ENCODE data around the gene CABLES1. TPM values are rescaled to one million over a fixed set of nuclear protein-coding genes. Genes with fewer than 3 reads are reported as not detected.

Gene CABLES1
- total RNA-seq, 4 donors from 2014 or later: 28.1 to 43.8 (median 37.6) TPM

DNA sequence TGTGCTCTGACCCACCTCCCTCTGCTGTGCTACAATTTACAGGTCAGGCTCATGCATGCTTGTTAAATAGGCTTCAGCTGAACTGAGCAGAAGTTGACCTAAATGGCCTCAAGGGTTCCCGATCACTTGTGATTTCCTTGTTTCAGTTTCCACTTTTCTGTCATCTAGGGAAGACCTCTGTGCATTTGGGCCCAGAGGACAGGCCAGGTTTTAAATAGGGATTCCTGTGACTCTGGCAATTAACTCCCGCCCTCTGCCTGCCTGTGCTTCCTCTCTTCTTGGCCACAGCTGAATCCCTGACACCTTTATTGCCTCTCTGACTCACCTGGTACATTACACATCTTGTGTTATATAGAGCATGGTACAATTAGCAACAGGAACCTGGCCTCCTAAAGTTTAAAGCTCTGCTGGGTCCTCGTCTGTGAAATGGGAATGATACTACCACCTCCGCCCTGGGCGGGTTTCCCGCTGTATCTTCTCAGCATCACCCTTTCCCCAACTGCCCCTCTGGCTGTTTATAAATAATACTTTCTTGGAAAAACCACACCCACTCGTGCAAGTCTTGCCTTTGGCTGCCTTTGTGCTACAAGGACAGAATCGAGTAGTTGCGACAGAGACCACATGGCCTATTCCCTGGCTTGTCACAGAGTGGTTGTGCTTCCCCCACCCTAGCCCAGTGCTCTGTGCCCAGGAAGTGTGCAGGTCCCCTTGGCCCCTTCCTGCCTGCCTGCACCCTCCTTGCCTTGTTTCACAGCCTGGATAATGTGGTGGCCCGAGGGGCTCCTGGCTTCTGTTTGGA lies 7.9 kb downstream of the CABLES1 start:
- Histone ChIP-seq H3K36me3 (no peaks in the 10 kb centered on the region), H3K27me3 (no peaks in the 10 kb centered on the region), H3K9me3 (no peaks in the 10 kb centered on the region), H3K4me3 (replicated peaks in 1 of 3) (no peak overlapping the region), H3K27ac (peak overlapping the region; percentile 62 to 83 (median 76)), H3K4me1 (peaks cover 47 to 60% of the 10 kb centered on the region in 2 donors)
- TF ChIP-seq POLR2A (IDR thresholded peaks at IDR 0.05): no peak
- TF ChIP-seq, protein P1, sequence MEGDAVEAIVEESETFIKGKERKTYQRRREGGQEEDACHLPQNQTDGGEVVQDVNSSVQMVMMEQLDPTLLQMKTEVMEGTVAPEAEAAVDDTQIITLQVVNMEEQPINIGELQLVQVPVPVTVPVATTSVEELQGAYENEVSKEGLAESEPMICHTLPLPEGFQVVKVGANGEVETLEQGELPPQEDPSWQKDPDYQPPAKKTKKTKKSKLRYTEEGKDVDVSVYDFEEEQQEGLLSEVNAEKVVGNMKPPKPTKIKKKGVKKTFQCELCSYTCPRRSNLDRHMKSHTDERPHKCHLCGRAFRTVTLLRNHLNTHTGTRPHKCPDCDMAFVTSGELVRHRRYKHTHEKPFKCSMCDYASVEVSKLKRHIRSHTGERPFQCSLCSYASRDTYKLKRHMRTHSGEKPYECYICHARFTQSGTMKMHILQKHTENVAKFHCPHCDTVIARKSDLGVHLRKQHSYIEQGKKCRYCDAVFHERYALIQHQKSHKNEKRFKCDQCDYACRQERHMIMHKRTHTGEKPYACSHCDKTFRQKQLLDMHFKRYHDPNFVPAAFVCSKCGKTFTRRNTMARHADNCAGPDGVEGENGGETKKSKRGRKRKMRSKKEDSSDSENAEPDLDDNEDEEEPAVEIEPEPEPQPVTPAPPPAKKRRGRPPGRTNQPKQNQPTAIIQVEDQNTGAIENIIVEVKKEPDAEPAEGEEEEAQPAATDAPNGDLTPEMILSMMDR (IDR thresholded peaks at IDR 0.05): no peak
- peak; percentile 43 to 46 for DNase-seq
- intact Hi-C loops (cut with DNase I): no loop called here
- WGBS, 2 donors: 62 to 70% methylated on average over 10 of the region's 10 CpGs

GRCh38 chr18:23143815-23144261 lies 8.6 kb downstream of the CABLES1 start:
- intact Hi-C loops (cut with DNase I): no loop called here
- DNase-seq: peak; percentile 84

DNA sequence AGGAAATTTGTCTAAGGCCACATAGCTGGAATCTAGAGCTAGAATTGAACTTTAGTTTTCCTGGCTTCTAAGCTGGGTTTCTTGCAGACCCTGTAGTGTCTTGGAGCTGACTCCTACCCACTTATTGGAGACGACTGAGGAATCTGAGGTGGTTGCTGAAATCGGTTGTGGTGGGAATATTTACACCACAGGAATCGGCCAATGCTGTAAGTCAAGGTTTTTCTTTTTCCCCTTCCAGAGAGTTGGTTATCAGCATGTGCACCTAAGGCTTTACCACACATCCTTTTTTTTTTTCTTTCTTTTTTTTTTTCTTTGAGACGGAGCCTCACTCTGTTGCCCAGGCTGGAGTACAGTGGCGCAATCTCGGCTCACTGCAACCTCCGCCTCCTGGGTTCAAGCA lies 9.4 kb downstream of the CABLES1 start:
- Histone ChIP-seq H3K27me3 (no peaks in the 10 kb centered on the region), H3K27ac (peak overlapping the region in 2 of 3 donors; percentile 76 to 83), H3K4me3 (replicated peaks in 1 of 3) (no peak overlapping the region), H3K4me1 (peaks cover 39 to 50% of the 10 kb centered on the region in 2 donors), H3K9me3 (no peaks in the 10 kb centered on the region), H3K36me3 (no peaks in the 10 kb centered on the region)
- DNase-seq: no peak
- WGBS, 2 donors: 90 to 94% methylated on average over 7 of the region's 7 CpGs
- TF ChIP-seq POLR2A (IDR thresholded peaks at IDR 0.05): no peak
- intact Hi-C loops (cut with DNase I): no loop called here

More at GRCh38 chr18:23143815-23144261, 8.6 kb downstream of the CABLES1 start:
- H3K27me3 ChIP-seq: no peaks in the 10 kb centered on the region
- H3K9me3 ChIP-seq: no peaks in the 10 kb centered on the region
- H3K27ac ChIP-seq: peak overlapping the region; percentile 62 to 83 (median 76)
- H3K4me3 ChIP-seq (replicated peaks in 1 of 3): no peak overlapping the region
- peaks cover 42 to 53% of the 10 kb centered on the region in 2 donors for H3K4me1 ChIP-seq
- WGBS, 2 donors: 26 to 41% methylated on average over 7 to 8 of the region's 9 CpGs
- TF ChIP-seq POLR2A (IDR thresholded peaks at IDR 0.05): no peak
- TF ChIP-seq, protein P1 (IDR thresholded peaks at IDR 0.05): no peak
- no peaks in the 10 kb centered on the region for H3K36me3 ChIP-seq

GRCh38 chr18:23145621-23146020 lies 10.3 kb downstream of the CABLES1 start:
- Histone ChIP-seq H3K36me3 (no peaks in the 10 kb centered on the region), H3K9me3 (no peaks in the 10 kb centered on the region), H3K4me1 (peaks cover 35 to 40% of the 10 kb centered on the region in 2 donors), H3K27ac (no peak overlapping the region), H3K4me3 (replicated peaks in 1 of 3) (no peak overlapping the region), H3K27me3 (no peaks in the 10 kb centered on the region)
- intact Hi-C loops (cut with DNase I): no loop called here
- TF ChIP-seq POLR2A (IDR thresholded peaks at IDR 0.05): no peak
- TF ChIP-seq, protein P1 (IDR thresholded peaks at IDR 0.05): no peak
- 86% methylated on average over 5 of the region's 5 CpGs for WGBS, 2 donors
- no peak for DNase-seq

DNA sequence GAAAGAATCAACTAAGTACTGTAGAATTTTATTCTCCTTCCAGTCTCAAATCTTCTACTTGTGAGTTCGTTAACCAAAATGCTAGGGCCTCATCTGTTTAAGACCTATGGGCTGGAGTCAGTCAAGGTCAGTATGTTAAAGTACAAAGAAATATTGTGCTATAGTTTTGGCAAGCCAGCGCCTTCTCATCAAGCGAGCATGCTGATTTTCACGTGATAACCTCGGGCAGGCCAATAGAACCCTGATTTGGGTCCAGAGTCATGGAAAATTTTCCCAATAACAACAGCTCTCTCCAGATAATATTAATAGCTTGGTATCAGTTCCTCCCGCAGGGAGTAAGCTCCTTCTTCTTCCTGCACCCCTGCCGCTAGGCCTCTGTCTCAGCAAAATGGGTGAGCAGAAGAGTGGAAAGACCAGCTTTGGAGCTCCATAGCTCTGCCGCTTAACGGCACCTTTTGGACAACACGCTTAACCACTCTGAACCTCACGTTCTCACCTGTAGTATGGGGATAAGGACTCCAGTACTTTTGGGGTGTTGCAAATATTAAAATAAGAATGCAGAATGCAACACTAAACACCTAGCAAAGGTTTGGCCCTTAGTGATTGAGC lies 11.7 kb downstream of the CABLES1 start:
- intact Hi-C loops (cut with DNase I): no loop called here
- H3K9me3 ChIP-seq: no peaks in the 10 kb centered on the region
- no peak overlapping the region for H3K4me3 ChIP-seq (replicated peaks in 1 of 3)
- no peak for DNase-seq
- H3K27me3 ChIP-seq: no peaks in the 10 kb centered on the region
- H3K4me1 ChIP-seq: peaks cover 24 to 27% of the 10 kb centered on the region in 2 donors
- no peak overlapping the region for H3K27ac ChIP-seq
- H3K36me3 ChIP-seq: no peaks in the 10 kb centered on the region
- no peak for TF ChIP-seq POLR2A (IDR thresholded peaks at IDR 0.05)
- TF ChIP-seq, protein P1 (IDR thresholded peaks at IDR 0.05): no peak
- 88 to 92% methylated on average over 11 of the region's 11 CpGs for WGBS, 2 donors

All from thyroid gland (tissue), 4 donors.